ENCODE results near the gene KHDC1.

- TF ChIP-seq EZH2 (IDR thresholded peaks at IDR 0.05; ENCODE audit: insufficient read depth, poor library complexity, severe bottlenecking) (no peak), EZH2phosphoT487 (IDR thresholded peaks at IDR 0.05; ENCODE audit: insufficient read depth, low read depth) (no peak)
Measured at GRCh38 chr6:73290435-73290834, 27.4 kb upstream of the KHDC1 start.
